GM18861 (cell line): ENCODE data around the gene MTCL3.

ENCODE experiments used
- ATAC-seq: cut with Tn5 transposase; IDR thresholded peaks from one replicate; pipeline ENCODE4 v1.9.1; 2021; ENCODE audit not compliant: unreplicated experiment

MTCL3 gene

GRCh38 chr6:127515794-127516661 is 3.1 kb downstream of the MTCL3 start:
- peak; percentile 70 for ATAC-seq

- peak; percentile 11 for ATAC-seq
Measured at GRCh38 chr6:127515234-127515793, 3.8 kb downstream of the MTCL3 start.

GRCh38 chr6:127514773-127515227 is 4.3 kb downstream of the MTCL3 start:
- ATAC-seq = no peak

DNA sequence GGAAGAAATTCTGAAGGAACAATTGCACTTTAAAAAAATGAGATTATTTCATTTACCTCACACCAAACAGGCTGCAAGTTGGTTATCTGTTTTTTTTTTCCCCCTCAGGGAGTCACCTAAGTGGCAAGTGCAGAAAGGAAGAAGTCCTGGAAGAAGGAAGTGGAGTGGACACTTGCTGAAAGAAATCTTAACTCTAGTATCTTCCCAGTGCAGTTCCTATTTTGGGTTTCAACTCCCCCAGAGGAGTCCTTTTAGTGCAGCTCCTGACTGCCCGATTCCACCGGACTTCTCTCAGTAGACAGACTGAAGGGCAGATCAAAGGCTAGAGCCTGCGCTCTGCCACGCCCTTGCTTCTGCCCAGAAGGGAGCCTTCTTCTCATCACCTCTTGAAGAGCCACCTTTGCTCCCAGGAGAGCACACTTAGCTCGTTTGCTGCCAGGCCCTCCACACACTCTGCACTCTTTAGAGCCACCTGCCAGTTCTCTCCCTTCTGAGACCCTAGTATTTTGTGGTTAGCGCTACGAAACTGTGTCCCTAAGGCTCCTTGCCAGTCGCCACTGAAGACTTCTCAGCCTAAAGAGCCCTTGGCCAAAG is 4.9 kb downstream of the MTCL3 start:
- no peak for ATAC-seq

GRCh38 chr6:127513425-127513824 is 5.7 kb downstream of the MTCL3 start:
- ATAC-seq = no peak

- no peak for ATAC-seq
Measured at GRCh38 chr6:127510876-127511275, 8.3 kb downstream of the MTCL3 start.

GRCh38 chr6:127506894-127507293 is 12.2 kb downstream of the MTCL3 start:
- no peak for ATAC-seq

DNA sequence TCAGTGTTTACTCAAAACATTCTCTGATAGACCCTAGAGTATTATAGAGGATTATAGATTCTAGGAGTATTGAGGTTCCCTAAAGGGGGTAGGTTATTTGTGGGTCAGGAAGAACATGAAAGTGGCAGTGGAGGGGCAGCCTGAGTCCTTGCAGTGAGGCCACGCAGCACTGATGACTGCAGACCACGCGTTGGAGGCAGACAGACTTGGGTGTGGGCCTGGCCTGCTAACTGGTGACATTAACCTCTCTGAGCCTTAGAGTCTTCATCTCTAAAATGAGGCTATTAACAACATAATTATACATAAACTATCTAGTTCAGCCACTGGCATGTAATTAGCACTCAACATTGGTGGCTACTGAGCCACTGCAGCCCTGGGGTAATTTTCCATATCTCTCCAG is 16.1 kb downstream of the MTCL3 start:
- no peak for ATAC-seq

- ATAC-seq = no peak
Measured at GRCh38 chr6:127497410-127497809, 21.7 kb downstream of the MTCL3 start.

DNA sequence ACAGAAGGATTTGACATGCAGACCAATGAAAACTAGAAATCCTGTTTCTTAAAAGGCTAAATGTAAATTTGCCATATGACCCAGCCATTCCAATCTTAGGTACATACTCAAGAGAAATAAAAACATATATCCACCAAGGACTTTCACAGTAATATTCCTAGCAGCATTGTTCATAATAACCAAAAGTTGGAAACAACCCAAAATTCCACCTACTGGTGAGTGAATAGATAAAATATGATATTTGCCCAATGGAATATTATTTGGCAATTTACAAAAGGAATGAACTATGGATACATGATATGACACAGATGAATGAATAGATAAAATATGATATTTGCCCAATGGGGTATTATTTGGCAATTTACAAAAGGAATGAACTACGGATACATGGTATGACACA is 22.7 kb downstream of the MTCL3 start:
- no peak for ATAC-seq

- no peak for ATAC-seq
Measured at GRCh38 chr6:127494240-127494767, 24.8 kb downstream of the MTCL3 start.

- no peak for ATAC-seq
Measured at GRCh38 chr6:127489248-127489647, 29.9 kb downstream of the MTCL3 start.

GRCh38 chr6:127486934-127487333 is 32.2 kb downstream of the MTCL3 start:
- no peak for ATAC-seq

DNA sequence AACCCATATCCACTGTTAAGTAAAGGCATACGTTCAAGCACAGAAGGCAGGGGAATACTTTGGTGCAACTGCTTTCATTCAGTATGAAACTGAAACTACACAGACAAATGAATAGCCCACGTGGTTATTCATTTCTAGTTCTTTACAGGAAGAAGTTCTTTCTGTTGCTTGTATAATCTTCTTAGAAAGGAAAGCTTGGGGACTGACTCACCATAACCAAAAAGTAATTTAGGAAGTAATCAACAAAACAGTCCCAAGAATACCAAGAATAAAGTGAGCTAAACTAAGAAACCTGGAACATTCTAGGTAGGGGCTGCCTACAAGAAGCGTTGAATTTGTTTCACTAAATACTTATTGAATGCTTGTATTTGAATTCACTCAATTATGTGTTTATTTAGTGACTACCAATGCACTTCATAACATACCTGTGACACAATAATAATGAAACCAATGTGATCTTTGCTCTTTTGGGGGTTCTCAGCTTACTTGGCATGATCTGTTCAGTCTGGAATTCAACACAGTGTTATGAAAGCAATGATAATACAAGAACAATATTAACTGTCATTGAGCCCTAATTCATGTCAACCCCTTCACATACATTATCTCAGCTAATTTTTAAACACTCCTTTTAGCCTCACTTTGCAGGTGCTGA is 34.8 kb downstream of the MTCL3 start:
- peak; percentile 99 for ATAC-seq

- ATAC-seq = peak; percentile 13
Measured at GRCh38 chr6:127483399-127484055, 35.6 kb downstream of the MTCL3 start.

DNA sequence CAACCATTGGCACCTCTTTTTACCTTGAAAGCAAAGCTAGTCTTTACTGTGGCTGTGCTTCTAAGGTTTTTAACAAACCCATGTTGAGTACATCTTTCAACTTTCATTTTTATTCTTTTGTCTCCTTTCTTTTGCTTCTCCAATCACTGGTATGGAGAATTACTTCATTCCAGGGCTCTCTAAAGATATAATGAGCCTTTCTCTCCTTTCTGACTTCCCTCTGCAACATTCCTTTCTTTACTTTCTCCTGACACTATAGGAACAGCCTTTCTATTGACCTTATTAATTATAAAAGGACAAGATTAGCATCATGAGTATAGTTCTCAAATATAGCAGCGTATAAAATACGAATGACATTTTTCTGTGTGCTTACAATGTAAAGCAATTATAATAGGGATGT is 36.8 kb downstream of the MTCL3 start:
- ATAC-seq = no peak

DNA sequence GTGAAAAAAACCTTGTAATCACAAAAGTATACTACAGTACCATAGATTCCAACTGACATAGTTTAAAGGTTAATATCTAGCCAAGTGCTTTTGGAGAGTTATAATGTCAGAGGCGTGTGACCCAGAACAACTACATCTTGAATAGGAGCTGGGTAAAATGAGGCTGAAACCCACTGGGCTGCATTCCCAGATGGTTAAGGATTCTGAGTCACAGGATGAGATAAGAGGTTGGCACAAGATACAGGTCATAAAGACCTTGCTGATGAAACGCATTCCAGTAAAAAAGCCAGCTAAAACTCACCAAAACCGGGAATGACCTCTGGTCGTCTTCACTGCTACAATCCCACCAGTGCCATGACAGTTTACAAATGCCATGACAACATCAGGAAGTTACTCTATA is 37.5 kb downstream of the MTCL3 start:
- ATAC-seq = no peak

DNA sequence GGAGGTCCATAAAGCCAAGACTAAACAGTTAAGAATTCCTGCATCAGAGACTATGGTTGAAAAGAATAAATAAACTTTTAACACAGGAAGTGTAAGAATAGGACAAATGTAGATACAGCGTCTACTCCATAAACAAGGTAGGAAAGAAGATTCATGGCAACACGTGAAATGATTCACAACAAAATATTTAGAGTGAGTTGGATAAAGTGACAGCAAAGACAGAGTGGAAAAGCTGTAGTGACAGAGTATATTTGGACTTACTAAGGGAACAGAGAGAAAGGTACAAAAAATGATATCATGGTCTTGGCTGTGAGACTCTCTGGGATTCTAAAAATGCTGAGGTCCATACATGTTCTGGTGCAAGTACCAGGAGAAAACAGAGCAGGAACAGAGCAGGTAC is 38.0 kb downstream of the MTCL3 start:
- ATAC-seq = no peak

DNA sequence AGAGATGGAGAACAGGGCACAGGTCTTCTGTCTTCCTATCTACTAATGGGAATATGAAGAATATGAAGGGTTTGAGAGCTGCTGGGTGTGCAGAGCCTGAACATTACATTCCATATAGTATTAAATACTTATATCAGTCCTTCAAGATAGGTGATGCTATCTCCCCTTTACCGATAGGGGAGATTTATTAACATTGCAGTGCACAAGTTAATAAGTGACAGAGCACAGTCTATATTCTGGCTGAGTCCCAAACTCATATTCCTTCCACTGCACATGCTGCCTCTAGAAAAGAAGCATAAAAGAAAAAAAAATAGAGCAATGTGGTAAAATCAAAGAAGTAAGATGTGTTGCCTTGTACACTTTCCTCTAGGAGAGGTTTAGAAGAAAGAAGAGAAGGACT is 41.5 kb downstream of the MTCL3 start:
- ATAC-seq = no peak

GRCh38 chr6:127475823-127476176 is 43.3 kb downstream of the MTCL3 start:
- no peak for ATAC-seq
